Ishikawa (cell line): ENCODE measurements around the gene KLHL8.

Source experiments
- CEBPB ChIP-seq: IDR thresholded peaks from 2 replicates; pipeline ENCODE4 v1.6.1; 2012
- CREB1 ChIP-seq: IDR thresholded peaks from 2 replicates; pipeline ENCODE4 v1.6.1; 2012; ENCODE audit warnings: low read depth
- EGR1 ChIP-seq: IDR thresholded peaks from 2 replicates; pipeline ENCODE4 v1.6.1; 2012
- EP300 ChIP-seq: IDR thresholded peaks from 2 replicates; pipeline ENCODE4 v1.6.1; 2012; ENCODE audit warnings: borderline replicate concordance
- FOXM1 ChIP-seq: IDR thresholded peaks from 2 replicates; pipeline ENCODE4 v1.6.1; 2012; ENCODE audit warnings: low read depth, borderline replicate concordance
- MAX ChIP-seq: IDR thresholded peaks from 2 replicates; pipeline ENCODE4 v1.6.1; 2012
- NFIC ChIP-seq: IDR thresholded peaks from 2 replicates; pipeline ENCODE4 v1.6.1; 2012
- RAD21 ChIP-seq: IDR thresholded peaks from 2 replicates; pipeline ENCODE4 v1.6.1; 2012; ENCODE audit warnings: low read depth
- REST ChIP-seq: IDR thresholded peaks from 2 replicates; pipeline ENCODE4 v1.6.1; 2012; ENCODE audit warnings: low read depth, mild to moderate bottlenecking
- TAF1 ChIP-seq: IDR thresholded peaks from 2 replicates; pipeline ENCODE4 v1.6.1; 2012; ENCODE audit warnings: low read depth, mild to moderate bottlenecking
- TCF12 ChIP-seq: IDR thresholded peaks from 2 replicates; pipeline ENCODE4 v1.6.1; 2012; ENCODE audit warnings: low read depth
- TEAD4 ChIP-seq: IDR thresholded peaks from 2 replicates; pipeline ENCODE4 v1.6.1; 2012
- USF1 ChIP-seq: IDR thresholded peaks from 2 replicates; pipeline ENCODE4 v1.6.1; 2012
- YY1 ChIP-seq: IDR thresholded peaks from 2 replicates; pipeline ENCODE4 v1.6.1; 2012; ENCODE audit warnings: low read depth
- ZBTB7A ChIP-seq: IDR thresholded peaks from 2 replicates; pipeline ENCODE4 v1.6.1; 2012; ENCODE audit warnings: low read depth

The KLHL8 gene

GRCh38 chr4:87188048-87188447 lies 32.4 kb downstream of the KLHL8 start:
- peak; percentile 67 for TF ChIP-seq NFIC
- no peak for TF ChIP-seq ZBTB7A
- TF ChIP-seq CEBPB, result 0 out of 2 replicates have a peak, but pooled peaks have one; percentile 9
- TF ChIP-seq TEAD4, result peak; percentile 41; the same call in 1 of the 2 replicates

GRCh38 chr4:87185146-87185870 lies 35.1 kb downstream of the KLHL8 start:
- TF ChIP-seq FOXM1 (no peak), CREB1 (no peak), CEBPB (no peak), REST (no peak), USF1 (no peak)

GRCh38 chr4:87180767-87181166 lies 39.7 kb downstream of the KLHL8 start:
- TF ChIP-seq ZBTB7A (no peak), EP300 (no peak), FOXM1 (no peak), NFIC (no peak), TCF12 (no peak), CREB1 (no peak), RAD21 (no peak), USF1 (no peak), EGR1 (no peak), TAF1 (no peak), MAX (no peak), REST (no peak), TEAD4 (no peak), CEBPB (no peak), YY1 (no peak)

- TF ChIP-seq TCF12 (no peak), FOXM1 (no peak), REST (no peak), TEAD4 (no peak), CREB1 (no peak), CEBPB (no peak), YY1 (no peak), RAD21 (no peak), USF1 (no peak), EP300 (no peak), MAX (no peak), NFIC (no peak), EGR1 (no peak)
Observed at GRCh38 chr4:87179751-87180150, 40.7 kb downstream of the KLHL8 start.

- TF ChIP-seq EP300 (no peak), MAX (no peak), TAF1 (no peak), EGR1 (no peak), CEBPB (no peak), NFIC (no peak), YY1 (no peak), USF1 (no peak), RAD21 (no peak), REST (no peak), FOXM1 (no peak), CREB1 (no peak), TEAD4 (no peak), ZBTB7A (no peak), TCF12 (no peak)
Observed at GRCh38 chr4:87174672-87175071, 45.7 kb downstream of the KLHL8 start.
